Activated CD8-positive, alpha-beta T cell treated with anti-CD3 and anti-CD28 coated beads for 36 hours (primary cell): ENCODE results near the gene CENPM. TPM values are rescaled to one million over a fixed set of nuclear protein-coding genes. Genes with fewer than 3 reads are reported as not detected.

Experiments used
- ATAC-seq: fragments of 200-7000 bp; cut with Tn5 transposase; one replicate; pipeline ENCODE4 v1.10.0; 2021; ENCODE audit warnings: mild to moderate bottlenecking, moderate library complexity
- CTCF ChIA-PET: fragments of 350-600 bp; sonication (Branson Sonifier 250); formaldehyde crosslinking; loops from one replicate; lab custom pipeline; 2021; ENCODE audit warnings: antibody characterized with exemption; lab: Charles Lee
- POLR2A ChIA-PET: fragments of 350-600 bp; sonication (Branson Sonifier 250); formaldehyde crosslinking; loops from one replicate; lab custom pipeline; 2021; ENCODE audit warnings: antibody characterized with exemption; lab: Charles Lee
- DNase-seq: peaks from one replicate; pipeline ENCODE4 v3.0.0-alpha.2; 2020
- H3K27ac Mint-ChIP-seq: one replicate; pipeline ENCODE4 v1.8.0; 2021; ENCODE audit warnings: mild to moderate bottlenecking, mixed read lengths
- H3K27me3 Mint-ChIP-seq: one replicate; pipeline ENCODE4 v1.8.0; 2021; ENCODE audit warnings: mixed read lengths
- H3K36me3 Mint-ChIP-seq: one replicate; pipeline ENCODE4 v1.8.0; 2021; ENCODE audit warnings: low read depth, mixed read lengths
- H3K4me1 Mint-ChIP-seq: one replicate; pipeline ENCODE4 v1.8.0; 2021; ENCODE audit warnings: low read depth, mixed read lengths
- H3K4me3 Mint-ChIP-seq: one replicate; pipeline ENCODE4 v1.8.0; 2021; ENCODE audit warnings: mild to moderate bottlenecking, moderate library complexity, mixed read lengths
- H3K9me3 Mint-ChIP-seq: one replicate; pipeline ENCODE4 v1.8.0; 2021; ENCODE audit warnings: mixed read lengths
- intact Hi-C: fragments of 100-400 bp; cut with micrococcal nuclease; formaldehyde crosslinking; loops from one replicate; pipeline ENCODE4 v1.10.0; 2022
- total RNA-seq, 2 experiments: library from RNA; stranded (reverse); gene quantifications; one replicate each; pipeline ENCODE4 v1.2.3, GENCODE V29; 2021
- TF ChIP-seq, protein P1 (sequence below): fragments of 200-600 bp; IDR thresholded peaks from one replicate; pipeline ENCODE4 v1.8.0; 2022; ENCODE audit warnings: antibody characterized with exemption, mild to moderate bottlenecking

The CENPM gene
- total RNA-seq, 2 experiments from 2014 or later, result 62.5 to 63.1 TPM

- TF ChIP-seq, protein P1, sequence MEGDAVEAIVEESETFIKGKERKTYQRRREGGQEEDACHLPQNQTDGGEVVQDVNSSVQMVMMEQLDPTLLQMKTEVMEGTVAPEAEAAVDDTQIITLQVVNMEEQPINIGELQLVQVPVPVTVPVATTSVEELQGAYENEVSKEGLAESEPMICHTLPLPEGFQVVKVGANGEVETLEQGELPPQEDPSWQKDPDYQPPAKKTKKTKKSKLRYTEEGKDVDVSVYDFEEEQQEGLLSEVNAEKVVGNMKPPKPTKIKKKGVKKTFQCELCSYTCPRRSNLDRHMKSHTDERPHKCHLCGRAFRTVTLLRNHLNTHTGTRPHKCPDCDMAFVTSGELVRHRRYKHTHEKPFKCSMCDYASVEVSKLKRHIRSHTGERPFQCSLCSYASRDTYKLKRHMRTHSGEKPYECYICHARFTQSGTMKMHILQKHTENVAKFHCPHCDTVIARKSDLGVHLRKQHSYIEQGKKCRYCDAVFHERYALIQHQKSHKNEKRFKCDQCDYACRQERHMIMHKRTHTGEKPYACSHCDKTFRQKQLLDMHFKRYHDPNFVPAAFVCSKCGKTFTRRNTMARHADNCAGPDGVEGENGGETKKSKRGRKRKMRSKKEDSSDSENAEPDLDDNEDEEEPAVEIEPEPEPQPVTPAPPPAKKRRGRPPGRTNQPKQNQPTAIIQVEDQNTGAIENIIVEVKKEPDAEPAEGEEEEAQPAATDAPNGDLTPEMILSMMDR, result no peak
- H3K4me1 Mint-ChIP-seq, result no peaks in the 10 kb centered on the region
- DNase-seq (no peak), ATAC-seq (no peak)
- no peak overlapping the region for H3K4me3 Mint-ChIP-seq
- ChIA-PET POLR2A (no interaction called here), CTCF (no interaction called here)
- H3K9me3 Mint-ChIP-seq, result no peaks in the 10 kb centered on the region
- no peak overlapping the region for H3K27ac Mint-ChIP-seq
- intact Hi-C loops, result no loop called here
- H3K27me3 Mint-ChIP-seq, result peaks cover 2% of the 10 kb centered on the region
- no peaks in the 10 kb centered on the region for H3K36me3 Mint-ChIP-seq
Observed at GRCh38 chr22:41989246-41989645, 42.3 kb upstream of the CENPM start.

DNA sequence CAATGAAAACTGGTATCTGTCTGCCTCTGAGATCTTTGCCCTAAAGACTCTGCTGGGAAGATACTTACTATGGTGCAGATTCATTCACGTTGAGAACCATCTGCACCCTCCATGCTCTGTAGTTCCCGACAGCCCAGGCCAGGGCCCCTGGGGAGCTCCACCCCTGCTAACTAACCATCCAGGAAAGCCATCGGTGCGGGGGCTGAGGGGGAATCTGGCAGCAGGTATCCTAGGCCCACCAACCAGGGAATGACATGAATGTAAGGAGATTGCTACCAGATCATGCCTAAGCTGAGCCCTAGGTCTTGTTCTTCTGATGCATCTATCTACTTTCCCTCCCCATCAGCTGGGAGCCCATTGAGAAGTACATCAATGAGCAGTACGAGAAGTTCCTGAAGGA is 40.3 kb upstream of the CENPM start:
- intact Hi-C loops, result no loop called here
- CTCF ChIA-PET, result no interaction called here
- H3K27me3 Mint-ChIP-seq, result peaks cover 2% of the 10 kb centered on the region
- ATAC-seq, result no peak
- TF ChIP-seq, protein P1, result no peak
- H3K27ac Mint-ChIP-seq, result no peak overlapping the region
- H3K4me1 Mint-ChIP-seq, result no peaks in the 10 kb centered on the region
- POLR2A ChIA-PET, result no interaction called here
- H3K4me3 Mint-ChIP-seq, result no peak overlapping the region
- DNase-seq, result no peak
- H3K36me3 Mint-ChIP-seq, result no peaks in the 10 kb centered on the region
- no peaks in the 10 kb centered on the region for H3K9me3 Mint-ChIP-seq

GRCh38 chr22:41983513-41984405 is 36.8 kb upstream of the CENPM start:
- POLR2A ChIA-PET, result interaction anchor here (1.1 kb wide), 1 partner anchor 9 kb away, joined by 3 read pairs; no protein-coding TSS in a partner anchor
- DNase-seq (no peak), ATAC-seq (no peak)
- no peaks in the 10 kb centered on the region for H3K9me3 Mint-ChIP-seq
- H3K4me3 Mint-ChIP-seq, result no peak overlapping the region
- CTCF ChIA-PET, result interaction anchor here (0.6 to 1.4 kb wide), 4 partner anchors 16 to 38 kb away, joined by 3 read pairs; no protein-coding TSS in a partner anchor
- intact Hi-C loops, result no loop called here
- no peak overlapping the region for H3K27ac Mint-ChIP-seq
- H3K36me3 Mint-ChIP-seq, result no peaks in the 10 kb centered on the region
- no peaks in the 10 kb centered on the region for H3K4me1 Mint-ChIP-seq
- peaks cover 7% of the 10 kb centered on the region for H3K27me3 Mint-ChIP-seq
- TF ChIP-seq, protein P1, result no peak

- DNase-seq (no peak), ATAC-seq (no peak)
- CTCF ChIA-PET, result interaction anchor here (0.6 to 1.4 kb wide), 3 partner anchors 15 to 39 kb away, joined by 3 read pairs; no protein-coding TSS in a partner anchor
- Mint-ChIP-seq H3K27ac (no peak overlapping the region), H3K36me3 (no peaks in the 10 kb centered on the region), H3K4me1 (no peaks in the 10 kb centered on the region), H3K9me3 (no peaks in the 10 kb centered on the region), H3K27me3 (peaks cover 11% of the 10 kb centered on the region), H3K4me3 (no peak overlapping the region)
- intact Hi-C loops, result no loop called here
- POLR2A ChIA-PET, result interaction anchor here (1.1 kb wide), 1 partner anchor 10 kb away, joined by 3 read pairs; no protein-coding TSS in a partner anchor
- TF ChIP-seq, protein P1, result no peak
Observed at GRCh38 chr22:41982865-41983264, 35.9 kb upstream of the CENPM start.
